Femur (tissue), 1 donor: ENCODE data around the gene GNA12.

Experiments
- DNase-seq: peaks from one replicate; pipeline ENCODE4 v3.0.0-alpha.2; 2017

Gene GNA12

DNA sequence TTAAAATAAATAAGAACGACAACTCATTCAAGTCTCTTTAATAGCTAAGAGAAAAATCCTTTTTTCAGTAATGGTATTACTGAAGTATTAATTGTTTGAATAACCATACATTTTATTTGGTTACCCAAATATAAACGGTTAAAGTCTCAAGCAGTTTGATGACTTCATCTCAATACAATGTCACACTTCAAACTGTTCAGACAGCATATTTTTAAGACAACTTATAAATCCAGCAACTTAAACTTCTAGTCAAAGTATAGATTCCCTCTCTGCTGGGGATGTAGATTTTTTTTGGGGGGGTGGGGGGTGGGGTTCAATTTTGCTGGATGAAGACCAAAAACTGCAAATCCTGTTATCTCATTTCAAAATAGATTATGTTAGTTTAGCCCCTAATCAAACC, 42.0 kb downstream of the GNA12 start:
- DNase-seq, result no peak

DNA sequence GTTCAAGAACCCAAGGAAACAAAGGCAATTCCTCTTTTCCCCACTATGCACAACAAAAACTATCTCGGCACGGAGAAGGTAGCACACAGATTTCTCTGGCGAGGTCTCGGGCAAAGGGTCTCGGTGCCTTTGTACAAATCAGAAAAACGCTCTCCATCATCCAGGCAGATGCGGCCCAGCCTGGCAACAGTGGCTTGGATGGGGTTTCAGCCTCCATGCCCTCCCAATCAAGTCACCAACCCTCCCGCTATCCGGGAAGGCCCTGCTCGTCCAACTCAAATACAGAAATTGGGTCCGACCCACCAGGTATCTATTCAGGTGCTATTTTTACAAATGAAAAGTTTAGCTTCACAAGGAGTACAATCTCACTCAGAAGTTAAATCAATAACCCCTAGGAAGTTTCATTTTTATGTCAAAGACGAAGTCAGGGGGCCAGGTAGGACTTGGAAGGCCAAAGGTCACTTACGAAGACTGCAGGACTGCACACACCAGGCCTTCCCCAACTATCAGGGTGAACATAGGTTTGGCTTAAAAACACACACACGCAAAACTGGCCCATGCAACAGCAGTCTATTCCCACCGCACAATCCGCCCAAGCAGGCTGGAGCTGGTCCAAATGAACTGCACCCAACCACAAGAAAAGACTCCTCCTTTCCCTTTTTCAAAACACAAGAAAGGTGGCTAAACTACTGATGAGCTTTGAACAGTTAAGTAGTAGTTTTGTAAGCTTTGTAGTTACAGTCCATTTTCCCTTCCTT, 43.0 kb downstream of the GNA12 start:
- peak; percentile 51 for DNase-seq

DNA sequence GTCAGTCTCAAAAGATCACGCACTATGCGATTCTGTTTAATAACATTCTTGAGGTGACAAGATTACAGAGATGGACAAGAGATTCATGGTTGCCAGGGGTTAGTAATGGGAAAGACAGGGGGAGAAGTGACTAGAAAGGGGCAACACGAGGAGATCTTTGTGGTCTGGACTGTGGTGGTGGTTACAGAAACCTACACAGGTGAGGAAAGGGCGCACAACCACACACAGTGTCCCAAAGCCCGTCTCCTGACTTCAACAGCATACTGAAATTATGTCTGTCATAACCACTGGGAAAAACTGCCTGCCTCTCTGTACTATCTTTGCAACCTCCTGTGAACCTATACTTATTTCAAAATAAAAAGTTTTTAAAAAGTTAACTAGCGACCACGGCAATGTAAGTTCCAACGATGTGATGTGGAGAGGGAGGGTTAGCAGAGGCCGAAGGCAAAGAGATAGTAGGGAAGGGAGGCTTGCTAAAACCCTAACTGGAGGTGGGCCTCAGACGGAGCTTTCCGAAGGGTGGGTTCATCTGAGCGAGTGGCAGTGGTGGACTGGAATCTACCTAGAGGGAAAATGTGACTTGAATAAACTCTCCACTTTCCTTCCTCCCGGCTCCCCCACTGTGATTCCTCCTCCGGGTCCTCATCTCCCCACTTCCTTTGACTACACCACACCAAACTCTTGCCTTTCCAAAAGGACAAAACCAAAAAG, 43.7 kb downstream of the GNA12 start:
- no peak for DNase-seq

DNA sequence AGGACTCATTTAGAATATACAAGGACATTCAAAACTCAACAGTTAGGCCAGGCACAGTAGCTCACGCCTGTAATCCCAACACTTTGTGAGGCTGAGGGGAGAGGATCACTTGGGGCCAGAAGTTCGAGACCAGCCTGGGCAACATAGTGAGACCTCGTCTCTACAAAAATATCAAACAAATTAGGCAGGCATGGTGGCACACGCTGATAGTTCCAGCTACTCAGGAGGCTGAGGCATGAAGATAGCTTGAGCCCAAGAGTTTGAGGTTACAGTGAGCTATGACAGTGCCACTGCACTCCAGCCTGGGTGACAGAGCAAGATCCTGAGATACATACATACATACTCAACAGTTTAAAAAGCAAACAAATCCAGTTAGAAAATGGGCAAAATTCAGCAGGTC, 44.9 kb downstream of the GNA12 start:
- DNase-seq, result no peak

DNA sequence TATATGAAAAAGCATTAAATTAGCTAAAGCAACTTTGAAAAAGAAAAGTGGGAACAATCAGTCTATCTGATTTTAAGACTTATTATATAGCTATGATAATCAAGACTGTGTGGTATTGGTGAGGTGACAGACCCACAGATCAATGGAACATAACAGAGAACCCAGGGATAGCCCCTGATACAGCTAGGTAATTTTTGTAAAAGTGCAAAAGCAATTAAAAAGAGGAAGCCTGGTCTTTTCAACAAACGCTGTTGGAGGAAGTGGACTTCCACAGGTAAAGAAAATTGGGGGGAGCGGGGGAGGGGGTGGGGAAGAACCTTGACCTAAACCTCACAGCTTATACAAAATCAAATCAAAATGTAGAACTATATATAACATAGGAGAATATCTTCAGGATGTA, 45.4 kb downstream of the GNA12 start:
- DNase-seq, result no peak

DNA sequence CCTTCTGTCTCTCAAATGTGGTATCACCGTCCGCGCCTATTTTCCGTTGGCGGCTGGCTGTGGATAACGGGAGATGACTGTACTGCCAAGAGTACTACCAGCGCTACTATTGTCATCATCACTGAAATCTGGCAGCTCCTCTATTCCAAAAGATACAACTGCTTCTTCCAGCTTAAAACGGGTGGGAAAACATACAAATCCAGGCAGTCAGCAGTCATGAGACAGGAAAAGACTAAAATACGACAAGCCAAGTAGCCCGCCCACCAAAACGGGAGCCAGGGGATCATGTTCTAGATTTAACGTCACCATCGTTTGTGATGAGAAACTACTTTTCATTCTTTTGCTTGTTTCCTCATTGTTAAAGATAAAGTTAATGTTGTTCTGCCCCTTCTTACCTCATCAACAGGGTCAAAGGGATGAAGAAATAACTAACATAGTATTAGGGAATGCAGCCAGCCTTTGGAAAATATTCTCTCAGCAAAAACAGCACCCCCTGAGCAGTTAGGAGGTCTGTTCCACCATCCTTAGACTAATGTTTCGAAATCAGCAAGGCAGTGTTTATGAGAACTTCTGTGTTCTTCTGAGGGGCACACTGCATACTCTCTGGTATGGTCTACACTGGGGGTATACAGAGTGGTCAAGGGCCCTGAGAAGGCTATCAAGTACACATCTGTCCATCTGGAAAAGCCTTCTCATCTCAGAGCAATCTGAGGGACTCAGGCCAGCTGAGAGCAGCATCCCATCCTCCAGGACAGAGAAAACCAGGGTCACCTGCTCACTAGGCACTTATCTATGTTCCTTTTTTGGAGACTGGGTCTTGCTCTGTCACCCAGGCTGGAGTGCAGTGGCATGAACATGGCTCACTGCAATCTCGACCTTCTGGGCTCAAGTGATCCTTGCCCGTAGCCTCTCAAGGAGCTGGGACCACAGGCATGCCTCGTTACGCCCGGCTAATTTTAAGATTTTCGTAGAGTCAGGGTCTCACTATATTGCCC, 47.5 kb downstream of the GNA12 start:
- peak; percentile 84 for DNase-seq

DNA sequence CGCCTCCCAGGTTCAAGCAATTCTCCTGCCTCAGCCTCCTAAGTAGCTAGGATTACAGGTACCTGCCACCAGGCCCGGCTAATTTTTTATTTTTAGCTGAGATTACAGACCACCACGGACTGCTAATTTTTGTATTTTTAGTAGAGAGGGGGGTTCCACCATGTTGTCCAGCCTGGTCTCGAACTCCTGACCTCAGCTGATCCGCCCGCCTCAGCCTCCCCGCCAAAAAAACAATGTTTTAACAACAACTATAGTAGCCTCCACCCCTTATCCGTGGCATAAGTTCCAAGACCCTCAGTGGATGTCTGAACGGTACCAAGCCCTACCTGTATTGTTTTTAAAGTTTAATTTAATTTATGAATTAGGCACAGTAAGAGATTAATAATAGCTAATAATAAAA, 48.2 kb downstream of the GNA12 start:
- DNase-seq, result no peak

DNA sequence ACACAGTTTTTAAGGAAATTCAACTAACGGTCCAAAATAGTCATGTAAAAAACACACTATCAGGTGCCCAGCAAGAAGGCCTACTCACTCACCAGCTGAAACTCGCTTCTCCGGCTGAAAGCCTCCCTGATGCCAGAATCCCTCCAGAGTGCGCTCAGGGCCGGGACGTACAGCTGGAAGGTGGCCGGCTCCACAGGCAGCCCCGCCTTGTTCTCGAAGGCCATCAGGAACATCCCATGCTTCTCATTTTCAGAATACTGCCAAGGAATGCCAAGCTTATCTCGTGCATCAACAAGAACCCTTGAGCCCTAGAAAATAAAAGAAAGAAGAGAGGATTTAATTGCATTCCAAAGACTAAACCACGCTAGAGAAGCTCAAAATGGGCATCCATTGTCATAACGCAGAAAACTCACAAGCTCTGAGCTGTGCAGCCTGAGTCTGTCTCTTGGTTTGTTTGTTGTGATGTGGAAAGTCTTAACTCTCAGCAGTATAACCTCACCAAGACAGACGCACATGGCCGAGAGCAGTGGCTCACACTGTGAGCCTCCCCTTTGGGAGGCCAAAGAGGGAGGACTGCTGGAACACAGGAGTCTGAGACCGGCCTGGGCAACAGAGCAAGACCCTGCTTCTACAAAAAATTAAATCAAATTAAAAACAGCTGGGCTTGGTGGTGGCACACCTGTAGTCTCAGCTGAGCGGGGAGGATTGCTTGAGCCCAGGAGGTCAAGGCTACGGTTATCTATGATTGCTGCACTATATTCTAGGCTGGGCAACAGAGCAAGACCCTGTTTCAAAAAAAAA, 49.1 kb downstream of the GNA12 start:
- DNase-seq, result no peak

DNA sequence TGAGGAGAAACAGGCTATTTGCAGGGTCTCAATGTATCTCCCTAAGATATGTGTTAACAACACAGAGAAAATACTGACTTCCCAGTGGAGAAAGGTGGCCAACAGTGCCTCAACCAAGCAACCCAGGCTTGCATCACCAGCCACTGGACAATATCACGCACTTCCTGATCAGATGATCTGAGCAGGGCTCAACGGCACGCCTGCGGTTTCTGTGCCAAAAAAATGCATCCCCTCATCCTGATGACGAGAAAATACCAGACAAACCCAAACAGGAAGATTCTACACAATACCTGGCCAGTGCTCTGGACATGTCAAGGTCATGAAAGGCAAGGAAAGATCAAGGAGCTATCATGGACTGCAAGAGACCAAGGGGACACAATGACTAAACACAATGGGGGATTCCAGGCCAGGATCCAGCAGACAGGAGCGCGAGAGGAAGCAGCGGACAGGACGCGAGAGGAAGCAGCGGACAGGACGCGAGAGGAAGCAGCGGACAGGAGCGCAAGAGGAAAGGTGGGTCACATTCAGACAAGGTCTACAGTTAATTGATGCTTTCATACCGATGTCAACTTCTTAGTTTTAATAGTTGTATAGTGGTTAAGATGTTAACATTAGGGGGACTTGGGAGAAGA, 51.1 kb downstream of the GNA12 start:
- DNase-seq, result no peak

DNA sequence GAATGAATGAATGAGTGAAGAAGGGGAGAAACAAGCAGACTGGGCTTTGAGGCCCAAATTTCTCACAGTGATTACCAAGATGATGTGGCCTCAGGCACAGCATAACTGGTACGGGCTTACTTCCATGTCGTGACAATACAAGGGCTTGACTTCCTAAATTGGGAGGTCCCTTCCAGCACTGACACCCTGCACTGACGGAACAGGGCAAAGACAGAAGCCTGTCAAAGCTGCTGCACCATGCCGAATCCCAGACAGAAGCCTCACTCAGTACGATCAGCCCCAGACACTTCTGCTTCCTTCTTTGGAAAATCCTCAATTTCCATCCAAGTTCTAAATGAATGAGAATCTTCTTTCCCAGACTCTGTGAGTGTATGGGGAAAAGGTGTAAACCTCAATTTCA, 51.9 kb downstream of the GNA12 start:
- DNase-seq, result no peak

DNA sequence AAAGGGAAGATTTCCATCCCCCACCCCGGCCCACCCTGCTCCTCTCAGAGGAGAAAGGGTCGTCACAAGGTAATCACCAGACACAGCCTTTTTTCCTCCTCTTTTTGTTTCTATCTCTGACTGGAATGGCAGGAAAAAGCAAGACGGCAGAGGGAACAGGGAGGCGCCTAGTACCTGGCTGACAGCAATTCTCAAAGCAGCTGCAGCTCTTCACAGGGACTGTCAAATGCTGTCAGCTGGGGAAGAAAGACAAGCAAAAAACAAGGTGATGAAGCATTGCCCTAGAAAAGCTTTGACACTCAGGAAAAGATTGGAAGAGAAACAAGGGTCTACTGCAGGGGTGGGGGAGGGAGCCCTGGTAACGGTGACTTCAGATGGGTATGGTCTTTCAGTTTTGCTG, 52.7 kb downstream of the GNA12 start:
- DNase-seq, result no peak

DNA sequence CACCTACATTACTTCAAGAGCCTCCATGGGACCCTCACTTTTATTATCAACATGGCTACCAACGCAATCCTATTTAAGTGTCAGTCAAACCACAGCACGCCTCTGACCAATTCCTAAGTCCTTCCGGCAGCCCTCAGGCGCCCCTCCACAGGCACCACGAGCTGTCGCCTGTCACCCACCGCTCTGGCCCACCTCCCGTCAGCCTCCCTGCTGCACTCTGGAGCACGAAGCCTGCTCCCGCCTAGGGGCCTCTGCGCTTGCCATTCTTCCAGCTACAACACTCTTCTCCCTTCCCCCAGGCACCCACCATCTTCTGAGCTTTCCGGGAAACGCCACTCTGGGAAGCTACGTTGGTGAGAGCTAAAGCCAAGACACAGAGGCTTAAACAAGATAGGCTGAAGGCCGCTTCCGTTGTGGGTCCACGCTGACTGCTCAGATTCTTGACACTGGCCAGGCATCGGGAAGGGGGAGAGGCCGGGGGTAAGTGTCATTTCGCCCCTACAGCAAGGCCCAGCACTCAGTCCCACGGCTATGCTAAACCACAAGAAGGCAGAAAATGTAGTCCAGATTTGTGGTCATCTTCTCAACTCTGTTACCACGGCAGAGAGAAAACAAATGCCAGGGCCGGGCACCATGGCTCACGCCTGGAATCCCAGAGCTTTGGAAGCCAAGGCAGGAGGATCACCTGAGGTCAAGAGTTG, 56.7 kb downstream of the GNA12 start:
- DNase-seq, result no peak

DNA sequence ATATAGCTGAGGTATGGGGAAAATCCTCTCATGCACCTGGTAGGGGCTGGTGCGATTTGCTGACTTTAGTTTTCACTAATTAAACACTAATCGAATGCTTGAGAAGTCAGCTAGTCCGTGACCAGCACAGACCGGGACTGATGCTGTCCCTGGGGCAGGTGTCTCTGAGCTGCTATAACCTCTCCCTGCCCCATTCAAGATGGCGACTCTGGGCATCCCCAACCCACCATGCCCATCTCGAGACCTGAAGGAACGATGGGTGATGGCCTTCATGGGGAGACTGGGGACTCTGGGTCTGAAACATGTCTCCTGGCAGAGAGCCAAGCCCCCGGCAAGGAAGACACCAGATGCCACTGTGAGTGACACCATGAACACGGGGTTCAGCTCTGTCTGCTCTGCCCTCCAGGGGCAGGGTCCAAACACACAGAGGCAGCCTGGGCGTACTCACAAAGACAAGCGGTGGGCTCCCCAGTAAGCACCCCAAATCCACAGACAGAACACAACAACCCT, 57.4 kb downstream of the GNA12 start:
- no peak for DNase-seq

DNA sequence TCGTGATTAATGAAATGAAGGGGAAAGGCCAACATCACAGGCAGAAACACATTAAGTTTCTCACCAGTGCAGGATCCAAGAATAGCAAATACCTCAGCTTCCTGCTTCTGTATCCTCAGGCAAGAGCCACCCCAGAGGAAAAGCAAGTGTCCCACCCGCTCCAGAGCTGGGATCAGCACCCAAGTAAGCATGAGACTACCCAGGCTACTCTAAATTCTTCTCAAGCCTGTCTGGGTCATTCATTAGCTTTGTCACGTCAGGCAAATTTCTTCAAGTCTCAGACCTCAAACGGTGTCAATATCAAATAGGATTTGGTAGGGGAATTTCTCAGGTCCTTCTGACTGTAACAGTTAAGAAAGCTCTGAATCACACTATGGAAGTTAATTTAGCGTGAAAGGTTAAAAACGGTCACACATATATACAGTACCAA, 59.0 kb downstream of the GNA12 start:
- no peak for DNase-seq

DNA sequence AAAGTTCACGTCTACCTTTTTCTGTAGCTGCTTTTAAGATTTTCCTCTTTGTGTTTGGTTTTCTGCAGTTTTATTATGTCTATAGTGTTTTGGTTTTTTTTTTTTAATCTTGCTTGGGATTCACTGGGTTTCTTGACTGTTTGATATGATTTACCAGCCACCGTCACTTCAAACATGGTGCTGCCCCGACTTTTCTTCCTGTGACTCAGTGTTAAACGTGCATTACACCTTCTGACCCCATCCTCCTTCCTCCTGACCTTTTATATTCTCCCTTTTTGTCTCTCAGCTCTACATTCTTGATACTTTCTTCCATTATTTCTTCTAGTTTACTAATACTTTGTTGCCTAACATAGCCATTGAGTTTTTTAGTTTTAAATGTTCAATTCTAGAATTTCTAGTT, 61.5 kb downstream of the GNA12 start:
- no peak for DNase-seq

DNA sequence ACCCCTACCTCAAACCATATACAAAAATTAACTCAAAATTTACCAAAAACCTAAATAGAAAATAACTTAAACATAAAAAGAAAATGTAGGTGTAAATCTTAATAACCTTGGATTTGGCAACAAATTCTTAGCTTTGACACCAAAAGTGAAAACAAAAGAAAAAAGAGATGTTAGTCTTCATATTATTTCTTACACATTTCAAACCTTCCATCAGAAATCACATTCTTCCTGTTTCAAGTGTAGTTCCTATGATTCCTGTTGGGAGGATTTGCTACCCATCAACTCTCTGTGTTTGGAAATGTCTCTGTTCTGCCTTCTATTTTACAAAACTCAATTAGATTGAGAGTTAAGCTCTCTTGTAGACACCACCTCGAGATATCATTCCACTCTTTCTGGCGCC, 62.0 kb downstream of the GNA12 start:
- no peak for DNase-seq

DNA sequence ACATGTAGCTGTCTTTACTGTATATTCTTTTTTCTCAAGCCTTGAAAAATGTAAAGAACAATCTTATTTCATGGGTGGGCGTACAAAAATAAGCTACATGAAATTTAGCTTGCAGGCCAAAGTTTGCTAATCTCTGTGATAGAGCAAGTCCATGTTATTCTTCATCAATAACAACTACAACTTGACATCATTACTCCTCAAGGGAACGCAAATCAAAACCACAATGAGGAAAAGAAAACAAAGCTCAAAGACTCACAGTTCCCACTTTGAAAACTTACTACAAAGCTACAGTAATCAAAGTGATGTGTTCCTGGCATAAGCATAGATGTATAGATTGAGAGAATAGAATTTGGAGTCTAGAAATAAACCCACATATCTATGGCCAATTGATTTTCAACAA, 62.5 kb downstream of the GNA12 start:
- DNase-seq, result no peak

DNA sequence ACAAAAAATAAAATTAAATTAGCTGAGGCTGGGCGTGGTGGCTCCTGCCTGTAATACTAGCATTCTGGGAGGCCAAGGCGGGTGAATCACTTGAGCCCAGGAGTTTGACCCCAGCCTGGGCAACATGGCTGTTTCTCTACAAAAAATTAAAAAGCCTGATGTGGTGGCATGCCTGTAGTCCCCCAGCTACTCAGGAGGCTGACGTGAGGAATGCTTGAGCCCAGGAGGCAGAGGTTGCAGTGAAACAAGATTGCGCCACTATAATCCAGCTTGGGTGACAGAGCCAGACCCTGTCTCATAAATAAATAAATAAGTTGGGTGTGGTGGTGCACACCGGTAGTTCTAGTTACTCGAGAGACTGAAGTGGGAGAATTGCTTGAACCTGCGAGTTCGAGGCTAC, 65.1 kb downstream of the GNA12 start:
- no peak for DNase-seq

DNA sequence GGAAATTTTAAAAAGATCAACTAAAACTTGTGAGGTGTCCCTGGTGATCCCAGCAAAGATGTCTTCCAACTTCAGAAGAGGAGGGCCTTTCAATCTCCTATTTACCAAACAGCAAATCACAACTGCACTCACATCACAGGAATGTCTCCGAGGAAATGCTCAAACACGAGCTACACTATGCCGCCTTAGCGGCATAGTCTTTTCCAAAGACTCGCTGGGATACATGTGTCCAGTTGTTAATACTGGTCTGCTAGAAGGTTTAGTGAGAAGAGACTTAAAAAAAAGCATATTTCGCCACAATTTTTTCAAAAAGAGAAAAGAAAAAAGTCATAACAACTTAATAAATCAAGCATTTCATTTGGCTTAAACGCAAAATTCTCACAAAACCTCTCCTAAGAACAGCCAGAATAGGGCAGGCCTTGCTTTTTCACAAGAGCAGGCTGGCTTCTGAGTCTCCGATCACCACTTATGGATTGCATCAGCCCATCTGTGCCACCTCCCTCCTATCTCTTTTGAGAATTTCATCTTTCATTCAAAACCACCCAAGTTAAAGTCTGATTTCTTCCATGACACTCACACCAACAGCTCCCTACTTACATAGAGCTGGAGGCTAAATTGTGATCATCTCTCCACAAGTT, 66.1 kb downstream of the GNA12 start:
- DNase-seq, result no peak

DNA sequence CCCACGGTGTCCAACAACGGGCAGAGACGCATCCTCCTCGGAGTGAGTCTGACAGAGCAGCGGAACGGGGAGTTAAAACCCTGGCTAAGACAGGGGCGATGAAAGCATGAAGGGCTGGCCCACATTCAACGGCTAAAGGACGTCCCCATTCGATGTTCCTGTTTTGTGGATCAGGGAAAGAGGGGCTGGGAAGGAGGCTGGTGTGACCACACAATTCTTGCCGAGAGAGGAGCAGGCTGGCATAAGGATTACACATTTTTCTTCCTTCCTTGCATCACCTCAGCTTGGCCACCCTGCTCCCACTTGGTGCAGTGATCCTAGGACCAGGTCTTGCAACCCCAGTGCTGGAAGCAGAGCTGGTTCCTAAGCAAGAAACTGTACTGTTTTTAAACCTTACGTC, 67.7 kb downstream of the GNA12 start:
- no peak for DNase-seq

DNA sequence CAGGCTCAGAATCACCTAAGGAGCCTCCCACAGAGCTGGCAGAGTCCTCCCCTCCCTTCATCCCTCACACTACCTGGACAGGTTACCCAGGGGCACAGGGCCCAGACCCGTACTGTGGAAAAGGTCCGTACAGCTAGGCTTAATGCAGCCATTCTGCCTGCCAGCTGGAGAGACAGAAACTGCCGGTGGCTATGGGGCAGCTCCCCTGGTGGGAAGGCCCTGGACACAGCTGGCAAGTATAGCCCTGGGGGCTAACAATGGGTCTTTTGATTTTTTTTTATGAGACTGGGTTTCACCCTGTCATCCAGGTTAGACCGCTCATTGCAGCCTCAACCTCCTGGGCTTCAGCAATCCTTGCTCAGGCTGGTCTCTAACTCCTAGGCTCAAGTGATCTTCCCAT, 68.3 kb downstream of the GNA12 start:
- no peak for DNase-seq
